ENCODE data around the gene AFF3.

AFF3 gene

GRCh38 chr2:99998651-99999320 lies 143.6 kb downstream of the AFF3 start:
- no peak for TF ChIP-seq SUZ12 (IDR thresholded peaks at IDR 0.05)
- peak; percentile 75 for TF ChIP-seq PKNOX1 (IDR thresholded peaks at IDR 0.05)
- DNase-seq (ENCODE audit: extremely low spot score) = no peak
- ChIA-PET CTCF (no interaction called here), POLR2A (interaction anchor here (0.7 kb wide), 1 partner anchor 119 kb away, joined by 3 read pairs; no protein-coding TSS in a partner anchor)

DNA sequence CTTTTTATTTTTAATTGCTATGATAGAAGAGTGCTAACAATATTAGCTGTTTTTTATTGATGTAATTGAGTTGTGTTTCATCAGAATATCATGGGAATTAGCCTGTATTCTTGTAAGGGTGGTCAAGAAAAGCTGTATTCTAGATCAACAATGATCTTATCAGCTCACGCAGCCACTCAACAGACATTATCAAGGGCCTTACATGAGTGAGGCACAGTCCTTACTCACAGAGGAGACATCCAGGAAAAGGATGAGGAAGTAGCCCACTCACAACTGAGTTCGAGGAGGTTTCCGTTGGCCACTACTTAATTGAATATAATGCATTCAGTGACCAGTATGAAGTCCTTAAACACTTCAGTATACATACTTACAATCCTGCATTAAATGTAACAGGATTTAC lies 152.5 kb downstream of the AFF3 start:
- TF ChIP-seq L3MBTL2 (conservative IDR thresholded peaks at IDR 0.05) (no peak), PKNOX1 (IDR thresholded peaks at IDR 0.05) (no peak), SUZ12 (IDR thresholded peaks at IDR 0.05) (no peak), SP1 (IDR thresholded peaks at IDR 0.05) (no peak), HDGF (IDR thresholded peaks at IDR 0.05; ENCODE audit: borderline replicate concordance) (no peak), FOXM1 (IDR thresholded peaks at IDR 0.05; ENCODE audit: borderline replicate concordance) (no peak), FOXA1 (IDR thresholded peaks at IDR 0.05) (no peak), TARDBP (IDR thresholded peaks at IDR 0.05) (no peak), ZNF384 (IDR thresholded peaks at IDR 0.05) (no peak), ARNT (IDR thresholded peaks at IDR 0.05) (no peak), ELF4 (IDR thresholded peaks at IDR 0.05) (no peak), BHLHE40 (IDR thresholded peaks at IDR 0.05; ENCODE audit: borderline replicate concordance) (no peak), CTBP1 (IDR thresholded peaks at IDR 0.05; ENCODE audit: borderline replicate concordance) (no peak), NFRKB (IDR thresholded peaks at IDR 0.05) (no peak), LEF1 (IDR thresholded peaks at IDR 0.05; ENCODE audit: borderline replicate concordance) (no peak), FOXK2 (IDR thresholded peaks at IDR 0.05) (no peak)
- CTCF ChIA-PET = no interaction called here
- POLR2A ChIA-PET = no interaction called here
- DNase-seq (ENCODE audit: extremely low spot score) = no peak

DNA sequence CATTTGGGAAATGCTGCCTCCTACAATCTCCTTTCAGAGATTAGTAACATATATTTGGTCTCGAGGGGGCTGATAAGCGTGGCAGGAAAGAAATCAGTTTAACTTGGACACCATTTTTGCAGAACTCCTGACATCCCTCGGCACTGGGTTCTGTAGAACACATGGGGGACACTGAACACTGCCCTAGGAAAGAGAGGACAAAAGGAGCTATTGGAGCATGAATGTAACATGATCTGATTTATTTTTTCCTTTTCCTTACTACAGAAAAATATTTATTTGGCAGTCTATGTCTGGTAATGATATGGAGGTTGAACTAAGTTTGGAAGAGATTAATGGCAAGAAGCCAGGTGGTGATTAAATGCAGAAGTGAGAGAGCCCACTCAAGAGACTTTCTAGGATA lies 153.8 kb downstream of the AFF3 start:
- no peak for TF ChIP-seq FOXM1 (IDR thresholded peaks at IDR 0.05; ENCODE audit: borderline replicate concordance)
- TF ChIP-seq NFRKB (IDR thresholded peaks at IDR 0.05) = no peak
- CTCF ChIA-PET = interaction anchor here (0.6 kb wide), 1 partner anchor 59 kb away, joined by 3 read pairs; no protein-coding TSS in a partner anchor
- no peak for DNase-seq (ENCODE audit: extremely low spot score)
- POLR2A ChIA-PET = interaction anchor here (0.7 kb wide), 1 partner anchor 11 kb away, joined by 3 read pairs; no protein-coding TSS in a partner anchor

GRCh38 chr2:99987160-99987559 lies 155.2 kb downstream of the AFF3 start:
- ChIA-PET CTCF (no interaction called here), POLR2A (no interaction called here)
- TF ChIP-seq ZNF384 (IDR thresholded peaks at IDR 0.05) = no peak
- no peak for TF ChIP-seq SP1 (IDR thresholded peaks at IDR 0.05)
- no peak for TF ChIP-seq ELF4 (IDR thresholded peaks at IDR 0.05)
- DNase-seq (ENCODE audit: extremely low spot score) = no peak

- ChIA-PET POLR2A (no interaction called here), CTCF (interaction anchor here (0.8 kb wide), 1 partner anchor 9 kb away, joined by 3 read pairs; no protein-coding TSS in a partner anchor)
- DNase-seq (ENCODE audit: extremely low spot score) = no peak
- TF ChIP-seq LEF1 (IDR thresholded peaks at IDR 0.05; ENCODE audit: borderline replicate concordance) (no peak), HDGF (IDR thresholded peaks at IDR 0.05; ENCODE audit: borderline replicate concordance) (no peak), PKNOX1 (IDR thresholded peaks at IDR 0.05) (0 out of 2 replicates have a peak, but pooled peaks have one; percentile 12)
These were observed 157.4 kb downstream of the AFF3 start for GRCh38 chr2:99984799-99985515.

DNA sequence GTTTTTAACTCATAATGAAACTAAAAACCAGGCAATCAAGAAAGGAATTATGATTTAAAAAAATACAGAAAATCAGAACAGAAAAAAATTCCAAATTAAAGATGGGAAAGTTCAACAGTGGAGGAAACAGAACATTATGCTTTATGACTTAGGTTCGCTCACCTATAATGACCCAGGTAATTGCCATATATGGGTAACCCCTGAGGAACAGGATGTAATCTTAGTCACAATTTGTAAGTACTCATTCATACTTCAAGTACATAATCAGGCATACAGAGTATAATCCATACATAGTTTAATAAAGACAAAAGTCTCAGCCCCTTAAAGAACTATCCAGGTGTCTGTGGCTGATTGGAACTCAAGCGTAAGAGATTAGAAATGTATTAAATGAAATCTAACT lies 159.6 kb downstream of the AFF3 start:
- TF ChIP-seq FOXA1 (IDR thresholded peaks at IDR 0.05) = no peak
- no peak for TF ChIP-seq LEF1 (IDR thresholded peaks at IDR 0.05; ENCODE audit: borderline replicate concordance)
- TF ChIP-seq TARDBP (IDR thresholded peaks at IDR 0.05) = no peak
- no peak for TF ChIP-seq BHLHE40 (IDR thresholded peaks at IDR 0.05; ENCODE audit: borderline replicate concordance)
- ChIA-PET POLR2A (no interaction called here), CTCF (no interaction called here)
- DNase-seq (ENCODE audit: extremely low spot score) = no peak

- ChIA-PET POLR2A (interaction anchor here (0.7 kb wide), 1 partner anchor 285 kb away, joined by 3 read pairs; no protein-coding TSS in a partner anchor), CTCF (no interaction called here)
- no peak for DNase-seq (ENCODE audit: extremely low spot score)
- TF ChIP-seq FOXK2 (IDR thresholded peaks at IDR 0.05) (no peak), PKNOX1 (IDR thresholded peaks at IDR 0.05) (no peak), SUZ12 (IDR thresholded peaks at IDR 0.05) (no peak), TARDBP (IDR thresholded peaks at IDR 0.05) (no peak), HDGF (IDR thresholded peaks at IDR 0.05; ENCODE audit: borderline replicate concordance) (no peak), NFRKB (IDR thresholded peaks at IDR 0.05) (no peak), CTBP1 (IDR thresholded peaks at IDR 0.05; ENCODE audit: borderline replicate concordance) (no peak), ZNF384 (IDR thresholded peaks at IDR 0.05) (no peak), ELF4 (IDR thresholded peaks at IDR 0.05) (no peak), BHLHE40 (IDR thresholded peaks at IDR 0.05; ENCODE audit: borderline replicate concordance) (no peak), LEF1 (IDR thresholded peaks at IDR 0.05; ENCODE audit: borderline replicate concordance) (no peak)
These were observed 160.6 kb downstream of the AFF3 start for GRCh38 chr2:99981840-99982239.

Data from HEK293T (cell line).